ENCODE measurements around the gene SPSB4.
"Not testable (repeated sequence)": the region's sequence is repeated elsewhere in the genome, so short reads cannot be mapped to it uniquely, and the experiment has no call there.

SPSB4 gene

DNA sequence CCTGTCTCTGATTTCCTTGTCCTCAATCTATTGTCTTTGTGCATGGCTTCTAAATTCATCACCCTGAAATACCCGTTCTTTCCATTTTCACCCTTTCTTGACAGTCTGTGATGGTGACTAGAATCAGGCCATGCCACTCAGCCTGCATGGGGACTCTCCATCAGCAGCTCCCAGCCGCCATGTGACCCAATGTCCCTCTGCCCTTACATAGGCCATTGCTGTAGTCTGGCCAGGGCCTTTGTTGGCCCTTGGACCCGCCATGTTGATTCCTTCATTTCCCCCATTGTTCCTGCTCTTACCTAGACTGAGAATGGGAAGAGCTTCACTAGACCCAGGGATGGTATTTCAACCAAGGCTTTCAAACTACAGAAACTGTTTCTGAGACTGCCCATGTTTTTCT is 45.8 kb downstream of the SPSB4 start:
- no peak for DNase-seq

GRCh38 chr3:141100112-141100511 is 49.0 kb downstream of the SPSB4 start:
- no peak for DNase-seq

DNA sequence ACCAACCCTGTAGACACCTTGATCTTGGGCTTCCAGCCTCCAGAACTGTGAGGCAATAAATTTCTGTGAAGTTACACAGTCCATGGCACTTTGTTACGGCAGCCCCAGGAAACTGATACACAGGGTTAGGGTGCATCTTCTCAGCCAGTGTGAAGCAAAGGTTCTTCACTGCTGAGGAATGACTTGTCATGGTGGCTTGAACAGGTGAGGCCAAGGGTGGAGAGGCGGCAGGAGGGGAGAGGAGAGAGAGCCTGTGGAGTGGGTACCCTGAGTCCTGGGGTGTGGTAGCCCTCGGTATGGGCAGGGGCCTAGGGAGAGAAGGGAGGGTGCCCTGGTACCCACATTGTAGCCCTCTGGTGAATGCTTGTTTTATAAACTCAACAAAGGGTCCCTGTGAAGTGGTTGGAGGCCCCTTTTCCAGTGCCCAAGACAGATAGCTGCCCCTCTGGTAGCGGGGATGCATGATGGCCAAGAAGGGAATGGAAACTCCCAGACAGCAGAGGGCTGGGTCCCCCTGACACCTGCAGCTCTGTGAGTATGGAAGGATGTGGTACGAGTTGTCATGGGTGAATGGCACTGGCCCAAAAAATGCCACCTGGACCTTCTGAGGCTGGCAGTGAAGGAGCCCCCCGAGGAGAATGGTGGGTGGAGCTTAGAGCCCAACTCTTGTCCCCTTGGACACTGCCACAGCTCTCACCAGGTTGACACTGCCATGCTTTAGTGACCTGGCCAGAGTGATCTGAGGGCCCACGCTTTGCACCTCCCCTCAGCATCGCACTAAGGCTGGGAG is 49.6 kb downstream of the SPSB4 start:
- DNase-seq, result peak; percentile 32

GRCh38 chr3:141102372-141102771 is 51.2 kb downstream of the SPSB4 start:
- DNase-seq, result no peak

DNA sequence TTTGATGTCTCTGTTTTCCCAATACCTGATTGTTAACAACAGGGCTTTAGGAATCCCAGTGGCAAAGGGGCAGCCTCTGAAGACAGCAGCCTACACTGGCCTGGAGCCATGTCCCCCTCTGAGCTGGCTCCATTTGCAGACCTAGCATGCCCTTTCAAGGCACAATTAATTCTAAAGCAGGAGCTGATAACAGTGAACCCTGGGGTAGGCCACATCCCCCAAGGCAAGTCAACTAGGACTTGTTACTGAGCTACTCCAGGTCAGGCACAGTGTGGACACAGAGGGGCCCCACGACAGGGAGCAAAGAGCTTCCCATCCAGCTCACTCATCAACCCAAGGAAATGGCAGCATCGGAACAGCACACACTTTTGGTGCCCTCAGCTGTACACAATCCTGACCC is 51.9 kb downstream of the SPSB4 start:
- no peak for DNase-seq

- DNase-seq, result no peak
Observed at GRCh38 chr3:141103503-141103902, 52.4 kb downstream of the SPSB4 start.

DNA sequence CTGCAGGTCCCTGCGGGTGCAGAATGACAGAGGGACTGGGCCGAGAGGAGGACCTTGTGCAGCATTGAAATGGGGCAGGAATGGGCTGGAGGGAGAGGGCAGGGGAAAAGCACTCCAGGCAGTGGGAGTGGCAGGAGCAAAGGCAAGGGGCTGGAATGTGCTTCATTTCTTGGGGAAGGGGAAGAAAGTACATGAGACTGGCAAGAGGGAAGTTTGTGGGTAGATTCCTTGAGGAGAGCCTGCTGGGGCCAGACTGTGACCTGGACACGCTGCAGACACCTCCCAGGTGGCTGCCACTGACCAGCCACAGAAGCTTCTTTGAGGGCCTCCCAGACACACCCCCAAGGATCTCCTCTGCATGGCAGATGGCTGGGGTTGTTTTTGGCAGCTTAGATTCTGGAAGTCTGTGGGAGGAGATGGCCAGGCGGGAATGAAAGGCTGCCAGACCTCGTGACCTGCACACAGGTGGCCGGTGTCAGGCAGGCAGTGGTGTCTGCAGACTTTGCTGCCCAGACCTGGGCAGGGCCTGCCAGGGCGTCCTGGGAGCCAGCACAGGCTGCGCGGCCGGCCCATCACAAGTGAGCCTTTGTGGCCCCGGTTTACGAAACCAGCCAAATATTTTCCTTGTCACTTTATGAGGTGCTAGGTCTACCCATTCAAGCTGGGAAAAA is 53.1 kb downstream of the SPSB4 start:
- DNase-seq, result peak; percentile 63

- DNase-seq, result peak; percentile 87
Observed at GRCh38 chr3:141105828-141106628, 54.9 kb downstream of the SPSB4 start.

- no peak for DNase-seq
Observed at GRCh38 chr3:141106842-141107241, 55.7 kb downstream of the SPSB4 start.

DNA sequence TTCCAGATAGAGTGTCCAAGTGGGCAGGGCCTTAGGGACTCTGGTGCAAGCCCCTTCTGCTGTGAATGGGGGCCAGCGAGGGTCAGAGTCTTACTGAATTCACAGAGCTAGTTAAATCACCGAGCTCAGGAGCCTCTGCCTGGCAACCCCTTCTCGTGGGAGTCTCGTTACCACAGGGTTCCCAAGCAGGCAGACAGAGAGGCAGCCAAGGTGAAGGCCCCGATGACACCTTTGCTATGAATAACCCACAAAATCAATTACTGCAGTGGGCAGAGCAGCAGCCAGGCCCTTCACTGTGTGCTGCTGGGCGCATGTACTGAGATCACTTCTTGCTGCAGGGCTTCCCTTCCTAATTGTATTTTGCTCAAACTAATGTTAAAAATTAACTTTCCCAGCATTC is 56.9 kb downstream of the SPSB4 start:
- DNase-seq, result no peak

- peak; percentile 24 for DNase-seq
Observed at GRCh38 chr3:141109751-141110150, 58.6 kb downstream of the SPSB4 start.

DNA sequence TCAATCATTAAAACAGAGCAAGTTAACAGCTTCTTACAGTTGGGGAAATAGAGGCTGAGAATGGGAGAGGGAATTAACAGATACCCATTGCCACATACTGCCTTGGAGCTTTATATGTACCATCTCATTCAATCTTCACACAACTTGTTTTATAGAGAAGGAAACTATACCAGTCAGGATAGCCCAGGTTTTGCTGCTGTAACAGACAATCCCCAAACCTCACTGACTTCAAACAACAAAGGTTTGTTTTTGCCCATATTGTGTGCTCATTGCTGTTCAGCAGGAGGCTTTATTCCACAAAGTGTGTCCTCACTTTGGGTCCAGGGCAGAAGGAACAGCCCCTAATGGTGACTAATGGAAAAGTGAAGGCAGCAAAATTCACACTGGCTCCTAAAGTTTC is 59.2 kb downstream of the SPSB4 start:
- no peak for DNase-seq

- no peak for DNase-seq
Observed at GRCh38 chr3:141111364-141112155, 60.4 kb downstream of the SPSB4 start.

GRCh38 chr3:141112686-141113297 is 61.6 kb downstream of the SPSB4 start:
- DNase-seq, result no peak

DNA sequence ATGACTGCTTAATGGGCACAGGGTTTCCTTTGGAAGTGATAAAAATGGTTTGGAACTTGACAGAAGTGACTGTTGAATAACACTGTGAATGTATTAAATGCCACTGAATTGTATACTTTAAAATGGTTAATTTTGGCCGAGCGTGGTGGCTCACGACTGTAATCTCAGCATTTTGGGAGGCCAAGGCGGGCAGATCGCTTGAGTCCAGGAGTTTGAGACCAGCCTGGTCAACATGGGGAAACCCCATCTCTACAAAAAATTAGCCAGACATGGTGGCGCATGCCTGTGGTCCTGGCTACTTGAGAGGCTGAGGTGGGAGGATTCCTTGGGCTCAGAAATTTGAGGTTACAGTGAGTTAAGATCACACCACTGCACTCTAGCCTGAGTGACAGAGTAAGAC is 62.5 kb downstream of the SPSB4 start:
- DNase-seq, result not testable (repeated sequence)

DNA sequence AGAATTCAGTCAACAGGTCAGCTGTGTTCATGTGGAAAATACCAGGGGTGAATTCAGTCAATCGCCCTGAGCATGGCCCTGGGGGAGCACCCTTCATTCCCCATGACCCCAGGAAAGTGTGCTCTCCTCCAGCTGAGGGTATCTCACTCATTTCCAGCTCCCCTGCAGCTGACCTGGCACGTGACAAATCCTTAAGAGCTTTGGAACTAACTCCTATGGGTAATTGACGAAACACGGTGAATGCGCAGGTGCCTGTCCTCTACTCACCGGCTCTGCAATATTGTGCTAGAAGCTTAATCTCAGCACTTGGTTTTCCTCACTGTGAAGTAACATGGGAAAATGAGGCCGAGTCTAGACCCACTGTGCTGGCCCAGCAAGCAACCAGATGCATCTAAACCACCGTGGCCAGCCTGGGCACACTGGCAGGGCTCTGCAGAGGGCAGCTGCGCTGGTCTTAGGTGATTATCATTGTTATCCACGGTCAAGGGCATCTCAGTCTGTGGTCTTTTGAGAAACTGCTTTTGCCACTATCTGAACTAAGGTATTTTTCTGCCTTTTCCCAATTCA is 63.1 kb downstream of the SPSB4 start:
- DNase-seq, result no peak

GRCh38 chr3:141114816-141115460 is 63.8 kb downstream of the SPSB4 start:
- DNase-seq, result peak; percentile 16

DNA sequence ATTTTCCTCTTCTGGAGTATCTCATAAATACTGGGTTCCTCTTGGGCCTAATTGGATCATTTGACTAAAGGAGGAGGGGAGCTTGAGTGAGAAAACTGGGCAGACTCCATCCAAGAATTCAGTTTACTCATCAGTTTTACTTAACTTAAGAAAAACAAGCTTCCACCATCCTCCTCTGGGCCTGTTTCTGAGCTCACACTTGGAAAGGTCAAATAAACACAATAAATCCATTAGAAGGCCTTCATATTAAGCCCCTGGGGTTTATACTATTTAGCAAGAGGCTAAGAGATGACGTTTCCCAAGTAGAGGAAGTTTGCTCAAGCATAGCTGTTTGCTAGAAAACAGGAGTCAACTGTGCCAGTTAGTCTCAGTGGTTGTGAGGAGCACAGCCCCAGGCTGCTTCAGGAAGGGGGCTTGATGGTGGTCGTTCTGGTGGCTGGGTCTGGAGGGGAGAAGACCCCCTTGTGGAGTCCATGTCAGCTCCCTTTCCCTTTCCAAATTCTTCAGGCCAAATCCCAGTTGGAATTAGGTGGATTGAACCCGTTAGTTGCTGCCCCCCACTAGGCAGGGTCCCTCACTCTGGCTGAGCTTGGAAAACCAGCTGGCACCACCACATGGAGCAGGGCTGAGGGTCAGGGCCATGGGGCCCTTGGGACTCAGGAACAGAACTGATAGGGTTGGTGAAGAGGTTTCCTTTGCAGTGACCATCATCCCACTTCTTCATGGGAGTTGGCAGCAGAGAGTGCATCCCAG is 64.8 kb downstream of the SPSB4 start:
- no peak for DNase-seq

DNA sequence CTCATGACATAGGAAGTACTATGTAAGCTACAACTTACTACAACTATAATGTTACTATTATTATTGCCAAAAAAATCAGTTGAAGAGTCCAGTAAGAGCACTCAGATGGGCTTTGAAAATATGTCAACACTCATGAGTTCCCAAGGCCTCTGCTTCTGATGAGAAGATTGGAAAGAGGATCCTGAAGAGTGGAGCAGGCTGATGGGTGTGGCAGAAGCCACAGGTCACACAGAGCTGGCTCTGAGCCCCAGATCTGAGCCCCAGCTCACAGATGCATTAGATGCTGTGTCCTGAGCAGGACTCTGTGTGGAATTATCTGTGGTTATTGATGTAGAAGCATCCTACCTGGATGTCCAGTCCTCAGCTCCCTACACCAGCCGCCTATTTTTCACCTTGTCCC is 65.6 kb downstream of the SPSB4 start:
- no peak for DNase-seq

- DNase-seq, result not testable (repeated sequence)
Observed at GRCh38 chr3:141117982-141118381, 66.8 kb downstream of the SPSB4 start.
